Midbrain (tissue), 1 donor: ENCODE measurements around the gene SNAP25.

ENCODE experiments used
- DNase-seq: peaks from one replicate; lab custom pipeline; 2025; lab: John Stamatoyannopoulos, UW

SNAP25 gene

DNA sequence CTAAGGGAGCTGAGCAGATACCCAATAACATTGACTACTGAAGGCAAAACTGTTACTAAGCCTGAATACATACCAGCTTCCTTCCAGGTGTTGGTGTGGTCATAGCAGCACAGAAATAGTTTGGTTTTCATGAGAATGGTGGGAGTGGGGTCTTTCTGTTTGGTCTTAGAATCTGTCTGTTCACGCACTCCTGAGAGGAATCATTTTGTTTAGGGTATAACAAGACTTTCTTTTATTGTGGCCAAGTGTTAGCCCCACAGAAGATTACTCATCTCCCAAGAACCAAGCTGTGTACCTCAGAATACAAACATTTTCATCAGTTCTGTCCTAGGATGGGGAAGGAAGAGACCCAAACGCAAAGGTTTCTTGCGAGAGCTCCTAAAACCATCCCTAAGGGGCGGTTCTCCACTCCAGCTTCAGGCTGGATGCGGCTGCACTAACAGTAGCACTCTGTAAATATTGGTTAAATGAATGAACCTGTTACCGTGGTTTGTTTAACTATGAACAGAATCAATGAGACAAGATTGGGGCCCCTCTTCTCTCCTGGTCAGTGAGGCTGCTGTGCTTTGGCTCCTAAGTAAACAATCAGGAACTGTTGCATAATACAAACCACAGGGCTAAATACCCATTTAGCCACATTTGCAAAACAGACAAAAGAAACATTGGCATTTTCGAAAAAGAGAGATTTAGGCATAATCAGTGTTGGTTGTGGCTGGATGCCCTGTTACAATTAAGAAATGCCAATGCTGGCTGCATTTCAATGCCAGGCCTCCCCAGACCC lies 44.9 kb downstream of the SNAP25 start:
- DNase-seq = no peak

- no peak for DNase-seq
Measured at GRCh38 chr20:10264166-10264558, 45.5 kb downstream of the SNAP25 start.

DNA sequence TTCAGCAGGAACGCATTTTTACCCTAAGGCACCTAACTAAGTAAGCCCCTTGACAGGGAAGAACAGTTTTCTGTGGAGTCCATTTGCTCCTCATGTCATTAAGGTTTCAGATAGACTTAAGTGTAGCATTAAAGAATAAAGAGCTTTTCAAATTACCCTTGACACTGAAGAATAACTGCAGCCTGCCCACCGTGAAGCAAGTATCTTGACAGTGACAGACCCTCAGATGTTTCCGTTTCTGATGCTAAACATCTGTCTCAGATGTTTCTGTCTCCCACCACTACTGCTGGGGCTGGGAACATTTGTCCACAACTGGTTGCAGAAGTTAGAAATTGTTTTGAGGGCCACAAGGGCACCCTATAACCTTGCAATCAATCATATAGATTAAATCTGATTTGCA lies 50.0 kb downstream of the SNAP25 start:
- no peak for DNase-seq

- DNase-seq = no peak
Measured at GRCh38 chr20:10270630-10271029, 52.0 kb downstream of the SNAP25 start.

DNA sequence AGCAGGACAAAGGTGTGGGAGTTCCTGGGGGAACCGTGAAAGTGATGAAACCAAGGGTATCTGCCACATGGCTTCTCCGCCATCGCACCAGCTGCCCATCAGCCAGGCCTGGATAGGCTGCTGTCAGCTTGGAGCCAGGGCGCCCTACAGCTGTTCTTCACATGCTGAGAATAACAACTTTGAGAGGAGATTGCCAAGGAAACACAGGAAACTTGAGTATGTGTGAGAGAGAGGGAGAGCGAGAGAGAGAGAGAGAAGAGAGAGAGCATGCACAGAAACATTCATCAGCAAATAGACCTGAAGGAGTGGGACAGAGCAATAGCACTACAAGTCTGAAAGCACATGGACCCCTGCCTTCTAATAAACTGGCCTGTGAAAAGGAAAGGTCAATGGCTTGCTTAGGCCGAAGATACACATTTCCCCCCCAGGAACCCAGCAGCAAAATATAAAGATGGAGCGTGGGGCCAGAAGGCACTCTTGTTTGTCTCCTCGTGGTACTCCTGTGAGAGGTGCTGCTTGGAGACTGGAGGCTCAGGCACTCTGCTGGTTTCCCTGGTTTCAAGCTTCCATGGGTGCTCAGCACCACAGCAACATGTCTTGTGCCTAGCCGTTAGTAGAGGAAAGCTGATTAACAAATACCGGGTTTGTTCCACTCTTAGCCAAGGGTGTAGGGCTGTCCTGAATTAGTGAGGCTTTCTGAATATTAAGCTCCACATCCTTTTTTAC lies 53.0 kb downstream of the SNAP25 start:
- DNase-seq = no peak

DNA sequence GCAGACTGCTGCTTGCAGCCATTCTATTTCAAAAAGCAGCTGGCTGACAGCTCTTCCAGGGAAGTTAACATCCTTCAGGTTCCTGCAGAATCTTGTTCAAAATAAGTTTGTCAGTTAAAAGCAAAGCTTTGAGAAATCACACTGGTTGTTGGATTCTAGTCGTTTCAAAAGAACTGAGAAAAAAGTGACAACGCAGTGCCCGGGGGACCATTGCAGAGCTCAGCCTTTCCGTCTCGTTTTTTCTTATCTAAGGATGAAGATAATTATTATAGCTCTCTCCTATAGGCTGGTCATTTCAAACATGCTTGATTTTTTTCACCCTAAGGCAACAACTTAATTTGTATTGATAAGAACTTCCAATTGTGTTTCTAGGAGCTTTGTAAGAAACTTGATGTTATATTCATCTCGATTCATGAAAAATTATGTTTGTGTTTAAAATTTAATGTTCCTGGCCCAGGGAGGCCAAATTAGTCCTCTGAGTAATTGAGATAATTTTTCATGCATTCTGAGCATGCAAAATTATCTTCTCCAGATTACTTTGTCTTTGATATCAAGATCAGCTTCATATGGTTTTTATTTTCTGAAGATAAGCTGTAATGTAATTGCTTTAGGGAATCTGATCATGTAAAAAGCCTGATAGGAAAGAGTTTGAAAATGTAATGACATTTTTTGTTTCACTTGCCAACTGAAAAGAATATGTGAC lies 58.4 kb downstream of the SNAP25 start:
- no peak for DNase-seq

DNA sequence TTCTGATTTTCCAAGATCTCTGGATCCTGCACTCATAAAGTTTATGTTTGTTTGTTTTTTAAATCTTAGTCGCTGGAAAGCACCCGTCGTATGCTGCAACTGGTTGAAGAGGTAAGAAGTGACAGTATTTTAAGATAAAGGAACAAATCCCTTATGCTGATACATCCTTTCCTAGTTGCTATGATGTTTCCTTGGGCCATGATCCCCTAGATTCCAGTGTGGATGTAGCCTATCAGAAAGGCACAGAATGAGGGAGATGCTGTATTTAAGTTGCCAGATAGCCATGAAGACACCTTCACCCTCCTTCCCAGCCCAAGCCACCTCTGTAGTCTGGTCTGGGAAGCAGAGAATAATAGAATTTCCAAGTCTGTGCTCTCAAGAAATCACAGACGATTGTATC lies 59.0 kb downstream of the SNAP25 start:
- no peak for DNase-seq

- DNase-seq = no peak
Measured at GRCh38 chr20:10278412-10278811, 59.8 kb downstream of the SNAP25 start.

DNA sequence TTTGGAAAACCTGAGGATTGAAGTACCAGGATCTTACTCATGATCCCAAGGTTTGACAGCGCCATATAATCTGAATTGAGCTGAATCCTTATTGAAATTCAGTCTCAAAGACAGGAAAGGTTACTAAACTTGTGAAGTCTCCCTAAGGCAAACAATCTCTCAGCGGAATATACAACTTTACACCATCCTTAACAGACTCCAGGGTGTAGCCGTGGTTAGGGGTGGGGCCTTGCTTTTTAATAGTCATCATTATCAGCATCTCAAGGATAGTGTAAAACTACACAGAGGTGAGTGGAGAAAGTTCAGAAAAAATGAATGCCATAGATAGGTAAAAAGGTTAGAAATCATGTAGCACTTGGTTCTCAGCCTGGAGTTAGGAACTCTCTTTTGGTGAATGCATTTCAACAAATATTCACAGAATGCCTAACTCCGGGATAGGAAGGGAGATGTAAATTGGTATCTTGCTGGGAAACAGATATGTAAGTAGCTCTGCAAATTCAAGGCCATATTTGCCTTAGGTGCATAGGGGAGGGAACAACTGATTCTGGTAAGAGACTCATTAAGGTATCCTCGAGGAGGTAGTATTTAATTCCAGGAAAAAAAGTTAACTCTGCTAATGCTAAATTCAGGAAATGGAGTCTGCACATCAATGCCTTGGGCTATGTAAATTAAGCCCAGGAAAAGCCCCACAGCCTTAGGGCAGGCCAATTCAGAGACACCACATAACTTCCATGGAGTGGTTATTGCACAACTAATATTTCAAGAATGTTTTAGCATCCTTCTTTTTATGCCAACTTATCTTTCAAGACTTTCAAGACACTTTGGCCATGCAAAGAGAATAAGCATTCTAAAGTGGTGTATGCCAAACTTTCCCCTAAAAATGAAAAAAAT lies 61.6 kb downstream of the SNAP25 start:
- no peak for DNase-seq

DNA sequence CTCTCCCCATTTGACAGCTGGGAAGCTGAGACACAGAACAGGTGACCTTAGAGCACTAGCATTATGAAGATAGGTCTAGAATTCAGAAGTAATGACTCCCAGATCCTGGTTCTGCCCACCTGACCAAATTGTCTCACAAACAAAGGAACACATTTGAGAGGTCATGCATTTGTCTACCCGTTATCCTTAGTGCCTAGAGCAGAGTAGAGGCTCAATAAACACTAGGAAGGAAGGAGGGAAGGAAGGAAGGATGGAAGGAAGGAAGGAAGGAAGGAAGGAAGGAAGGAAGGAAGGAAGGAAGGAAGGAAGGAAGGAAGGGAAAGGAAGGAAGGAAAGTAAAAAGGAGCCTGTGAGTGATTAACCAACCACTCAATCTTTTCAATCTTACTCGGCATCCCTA lies 63.3 kb downstream of the SNAP25 start:
- DNase-seq = no peak

DNA sequence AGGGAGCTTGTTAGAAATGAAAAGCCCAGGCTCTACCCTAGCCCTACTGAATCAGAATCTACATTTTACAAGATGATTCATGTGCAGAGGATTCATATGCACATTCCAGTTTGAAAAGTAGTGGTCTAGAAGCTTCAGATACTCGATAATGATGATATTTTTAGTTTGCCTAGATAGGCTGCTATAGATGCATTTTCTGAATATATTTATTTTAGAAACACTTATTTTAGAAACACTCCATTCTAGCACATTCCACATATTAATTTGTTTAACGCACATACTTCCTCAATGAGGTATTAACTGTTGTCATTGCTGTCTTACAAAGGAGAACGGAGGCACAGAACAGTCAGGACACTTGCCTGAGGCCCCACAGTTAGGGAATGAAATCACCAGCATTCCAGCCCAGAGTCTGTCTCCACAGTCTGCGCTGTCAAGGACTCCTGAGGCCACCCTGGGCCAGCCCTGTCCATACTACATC lies 64.4 kb downstream of the SNAP25 start:
- no peak for DNase-seq

DNA sequence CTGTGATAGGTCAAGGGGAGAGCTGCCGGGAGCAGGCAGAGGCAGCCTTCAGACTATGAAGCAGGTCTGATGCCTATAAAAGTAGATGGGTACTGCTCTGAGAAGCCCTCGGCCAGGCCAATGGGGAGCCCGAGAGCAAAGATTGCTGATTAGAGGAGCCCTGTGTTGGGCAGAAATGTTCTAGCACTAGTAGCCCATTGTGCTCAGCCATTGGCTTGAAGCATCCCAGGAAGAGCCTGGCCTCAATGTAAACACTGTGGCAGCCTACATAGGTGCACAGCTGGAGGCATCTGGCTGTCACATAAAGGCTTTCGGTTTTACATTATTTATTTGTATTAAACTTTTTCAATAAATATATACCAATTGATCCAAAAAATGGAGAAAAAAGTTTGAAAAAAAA lies 67.7 kb downstream of the SNAP25 start:
- no peak for DNase-seq

DNA sequence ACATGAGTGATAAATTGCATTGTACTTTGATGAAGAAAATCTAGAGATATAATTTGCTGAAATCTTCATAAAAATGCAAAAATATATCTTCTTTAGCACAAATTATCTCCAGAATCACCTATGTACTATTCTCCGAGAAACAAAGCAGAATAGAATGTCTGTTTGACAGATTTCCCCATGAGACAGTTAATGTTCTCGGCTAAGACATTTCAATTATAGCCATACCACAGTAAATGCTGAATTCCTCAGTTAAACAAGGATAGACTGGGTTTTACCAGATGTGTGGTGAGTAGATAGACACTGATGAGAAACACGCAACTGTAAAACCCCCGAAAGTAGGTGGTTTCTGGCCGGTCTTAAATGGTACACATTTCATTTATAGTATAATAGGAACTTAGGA lies 69.8 kb downstream of the SNAP25 start:
- no peak for DNase-seq

DNA sequence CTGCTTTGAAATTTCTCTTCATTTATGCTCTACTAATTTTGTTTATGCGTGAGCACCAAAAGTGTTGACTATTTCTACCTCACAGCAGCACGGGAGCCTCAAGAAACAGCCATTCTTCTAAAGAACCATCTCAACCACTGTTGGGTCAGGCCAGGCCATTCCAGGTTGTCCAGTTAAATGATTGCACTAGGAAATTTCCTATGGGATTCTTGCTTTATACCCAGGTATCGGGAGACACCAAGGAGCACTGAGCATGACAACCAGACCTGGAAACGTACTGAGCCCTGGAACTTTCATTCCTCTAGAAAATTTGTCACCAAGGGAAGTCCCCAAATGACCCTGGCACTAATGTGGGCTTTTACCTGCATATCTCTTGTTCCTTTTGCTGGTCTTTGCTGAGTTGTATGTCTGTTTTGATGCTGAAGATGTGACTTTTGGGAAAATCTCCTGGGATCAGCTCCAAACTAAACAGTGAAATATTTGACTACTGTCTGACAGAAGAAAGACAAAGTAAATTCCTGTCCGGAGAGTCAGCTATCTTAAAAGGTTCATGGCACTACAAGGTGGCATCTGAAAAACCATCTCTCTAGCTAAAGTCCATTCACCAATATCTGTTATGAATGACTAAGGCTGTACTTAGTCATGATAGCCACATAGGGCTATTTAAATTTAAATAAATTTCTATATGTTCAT lies 70.5 kb downstream of the SNAP25 start:
- no peak for DNase-seq

DNA sequence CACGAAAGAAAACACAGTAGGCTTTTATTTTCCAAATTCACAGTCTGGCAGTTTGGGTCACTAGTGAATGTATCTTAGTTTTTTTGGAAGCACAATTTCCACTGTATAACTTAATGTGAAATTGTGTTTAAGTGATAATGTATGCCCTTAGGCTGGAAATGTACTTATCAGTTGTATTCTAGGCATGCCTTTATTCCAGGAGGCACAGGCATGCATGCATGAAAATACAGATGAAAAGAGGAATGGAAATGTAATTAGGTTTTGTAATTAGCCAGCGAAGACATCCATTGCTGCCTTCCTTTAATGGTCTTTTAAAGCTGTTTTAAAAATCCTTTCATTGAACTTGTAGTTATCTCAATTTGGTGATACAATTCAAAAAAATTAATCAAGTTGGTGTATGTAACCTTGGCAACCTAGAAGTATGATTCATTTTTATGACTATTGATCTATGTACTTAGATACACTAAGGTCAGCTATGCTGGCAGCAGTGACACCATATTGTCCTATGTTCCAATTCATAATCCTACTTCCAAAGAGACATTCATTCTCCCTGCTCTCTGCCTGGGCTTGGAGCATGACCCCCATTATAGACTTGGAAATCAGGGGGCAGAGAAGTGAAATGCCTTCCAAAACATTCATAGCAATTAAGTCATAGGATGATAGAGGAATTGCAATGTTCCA lies 73.1 kb downstream of the SNAP25 start:
- no peak for DNase-seq

DNA sequence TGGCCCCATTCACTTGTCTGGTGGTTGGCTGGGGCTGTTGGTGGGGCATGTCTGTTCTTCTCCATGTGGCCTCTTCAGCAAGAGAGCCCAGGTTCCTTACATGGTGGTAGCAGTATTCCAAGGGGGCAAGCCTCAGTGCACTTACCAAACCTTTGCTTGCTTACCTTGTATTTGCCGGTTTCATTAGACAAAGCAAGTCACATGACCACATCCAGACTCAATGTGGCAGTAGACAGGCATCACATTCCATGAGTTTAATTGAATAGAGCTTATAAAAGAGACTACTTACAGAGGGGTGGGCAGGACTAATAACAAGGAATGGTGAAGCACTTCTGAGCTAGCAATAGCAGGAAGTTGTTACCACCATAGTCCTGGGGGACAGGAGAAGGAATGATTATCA lies 78.6 kb downstream of the SNAP25 start:
- DNase-seq = no peak

DNA sequence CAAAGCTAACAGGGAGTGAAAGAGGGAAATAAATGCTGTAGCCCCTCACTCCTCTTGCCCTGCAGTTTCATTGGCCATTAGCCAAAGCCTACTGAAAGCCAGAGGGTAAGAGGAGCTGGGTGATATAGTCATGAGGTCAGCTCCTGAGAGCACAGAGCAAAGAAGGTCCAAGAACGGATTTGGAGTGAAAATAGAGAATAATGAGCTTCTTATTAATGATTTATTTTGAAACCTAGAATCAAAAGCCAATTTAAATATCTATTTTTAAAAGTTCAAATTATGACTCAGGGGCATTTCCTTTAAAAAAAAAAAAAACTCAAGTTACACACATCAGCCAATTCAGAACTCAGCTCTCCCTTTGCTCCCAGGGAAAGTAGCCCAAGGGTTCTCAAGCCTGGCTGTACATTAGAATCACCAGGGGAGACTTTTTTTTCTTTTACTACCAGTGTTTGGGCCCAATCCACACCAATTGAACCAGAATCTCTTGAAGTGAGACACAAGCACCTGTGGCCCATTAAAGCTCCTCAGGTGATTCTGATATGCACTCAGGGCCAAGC lies 79.1 kb downstream of the SNAP25 start:
- no peak for DNase-seq

GRCh38 chr20:10300582-10301446 lies 82.2 kb downstream of the SNAP25 start:
- no peak for DNase-seq

DNA sequence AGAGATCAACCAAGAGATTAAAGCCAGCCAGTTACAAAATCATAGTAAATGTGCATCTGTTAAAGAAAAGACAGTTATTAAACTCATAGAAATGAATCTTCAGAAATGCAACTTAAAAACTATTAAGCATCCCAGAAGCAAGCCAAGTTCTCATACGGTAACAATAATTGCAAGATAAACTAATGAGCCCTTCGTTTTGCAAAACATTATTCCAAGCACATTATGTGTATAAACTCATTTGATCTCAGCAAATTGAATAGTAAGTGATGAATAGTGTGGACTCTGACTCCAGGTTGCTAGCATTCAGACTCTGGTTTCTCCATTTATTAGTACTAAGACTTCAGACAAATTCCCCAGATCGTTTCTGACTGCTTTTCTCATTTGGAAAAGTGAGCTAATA lies 85.2 kb downstream of the SNAP25 start:
- no peak for DNase-seq
